Esophagus squamous epithelium (tissue), 5 donors: ENCODE results near the gene ECHS1. TPM values are rescaled to one million over a fixed set of nuclear protein-coding genes. Genes with fewer than 3 reads are reported as not detected.
A peak's percentile ranks its signal among the peaks of the same experiment; 100 is the strongest.
"Not testable (repeated sequence)": the region's sequence is repeated elsewhere in the genome, so short reads cannot be mapped to it uniquely, and the experiment has no call there.

ENCODE experiments used
- DNase-seq: peaks from one replicate; lab custom pipeline; 2025; lab: John Stamatoyannopoulos, UW
- H3K27ac ChIP-seq, 4 donors: fragments of 200-600 bp; sonication (generic); one replicate each; pipeline ENCODE4 v1.5.1; 2016 to 2019; ENCODE audit warnings: mild to moderate bottlenecking in 1 of 4
- H3K27me3 ChIP-seq, 4 donors: fragments of 200-600 bp; sonication (generic); 1 replicate in 3 of 4; 2 replicates in 1 of 4; pipeline versions ENCODE4 v1.5.1 to v1.6.0; 2017 to 2021; ENCODE audit warnings: antibody characterized with exemption in 1 of 4
- H3K36me3 ChIP-seq, 3 donors: fragments of 200-600 bp; sonication (generic); one replicate each; pipeline ENCODE4 v1.5.1; 2016 to 2019
- H3K4me1 ChIP-seq, 3 donors: fragments of 200-600 bp; sonication (generic); one replicate each; pipeline ENCODE4 v1.5.1; 2017 to 2019
- H3K4me3 ChIP-seq, 4 donors: fragments of 200-600 bp; sonication (generic); 1 replicate in 3 of 4; 2 replicates in 1 of 4; pipeline ENCODE4 v1.5.1; 2016 to 2019; ENCODE audit warnings: mild to moderate bottlenecking in 2 of 4, moderate library complexity in 1 of 4
- H3K9me3 ChIP-seq, 3 donors: fragments of 200-600 bp; sonication (generic); one replicate each; pipeline ENCODE4 v1.5.1; 2016 to 2019
- CTCF ChIP-seq, 6 experiments: fragments of 450-650 bp in 4 of 6; fragments of 200-600 bp in 2 of 6; sonication (generic) in 2 of 6; IDR thresholded peaks; one replicate each; pipeline ENCODE4 v1.5.1; 2016 to 2019; ENCODE audit warnings: antibody characterized with exemption in 6 of 6, mild to moderate bottlenecking in 4 of 6, moderate library complexity in 4 of 6
- POLR2A ChIP-seq, 4 donors: fragments of 450-650 bp; IDR thresholded peaks; one replicate each; pipeline ENCODE4 v1.6.1; 2017; ENCODE audit warnings: antibody characterized with exemption in 4 of 4, mild to moderate bottlenecking in 4 of 4, moderate library complexity in 3 of 4
- WGBS, 2 donors: methylation state at CpG; one replicate each; pipeline ENCODE4 v1.1.5; 2018; 5-methylcytosine and 5-hydroxymethylcytosine counted together
- intact Hi-C: fragments of 100-400 bp; cut with DNase I; formaldehyde crosslinking; loops from one replicate; pipeline ENCODE4 v1.15.0; 2022
- total RNA-seq, 4 donors: library from RNA; depleted of rRNA; stranded (reverse); fragments of >200 nt; gene quantifications; one replicate each; pipeline ENCODE4 v1.1.0, GENCODE V29; 2016
- donor health status: DM: yes; HTN: yes; CAD: no.

Gene ECHS1
- total RNA-seq, 4 donors from 2014 or later: 75.0 to 115 (median 99.2) TPM

GRCh38 chr10:133324198-133324792, 48.9 kb downstream of the ECHS1 start:
- 17 to 20% methylated on average over 1 of the region's 13 CpGs for WGBS, 2 donors
- DNase-seq: no peak
- Histone ChIP-seq H3K27ac (no peak overlapping the region), H3K27me3 (peaks cover 15 to 77% (median 33%) of the 10 kb centered on the region in 4 donors), H3K9me3 (no peaks in the 10 kb centered on the region), H3K36me3 (no peaks in the 10 kb centered on the region), H3K4me1 (peaks cover 13 to 34% (median 18%) of the 10 kb centered on the region in 3 donors), H3K4me3 (peak overlapping the region in 1 of 4 donors; percentile 32)
- TF ChIP-seq POLR2A (IDR thresholded peaks at IDR 0.05) (no peak), CTCF (IDR thresholded peaks at IDR 0.05) (no peak)
- intact Hi-C loops: no loop called here

- peaks cover 18 to 37% (median 23%) of the 10 kb centered on the region in 3 donors for H3K4me1 ChIP-seq
- peaks cover 15 to 65% (median 21%) of the 10 kb centered on the region in 4 donors for H3K27me3 ChIP-seq
- H3K36me3 ChIP-seq, H3K4me3 ChIP-seq, intact Hi-C loops, DNase-seq, H3K9me3 ChIP-seq, H3K27ac ChIP-seq: not testable (repeated sequence)
- 74 to 77% methylated on average over 11 to 12 of the region's 14 CpGs for WGBS, 2 donors
These were observed 51.0 kb downstream of the ECHS1 start for GRCh38 chr10:133322064-133322709.

- DNase-seq, H3K36me3 ChIP-seq, H3K9me3 ChIP-seq, intact Hi-C loops, H3K4me3 ChIP-seq, H3K27ac ChIP-seq: not testable (repeated sequence)
- peaks cover 7 to 53% (median 11%) of the 10 kb centered on the region in 4 donors for H3K27me3 ChIP-seq
- peaks cover 15 to 28% (median 21%) of the 10 kb centered on the region in 3 donors for H3K4me1 ChIP-seq
- WGBS, 2 donors: 96% methylated on average over 4 to 6 of the region's 6 CpGs
These were observed 52.2 kb downstream of the ECHS1 start for GRCh38 chr10:133320852-133321422.

- Histone ChIP-seq H3K36me3 (no peaks in the 10 kb centered on the region), H3K9me3 (no peaks in the 10 kb centered on the region), H3K27ac (no peak overlapping the region), H3K4me1 (peaks cover 5 to 12% (median 5%) of the 10 kb centered on the region in 3 donors), H3K27me3 (peaks cover 0 to 32% (median 0%) of the 10 kb centered on the region in 4 donors), H3K4me3 (peak overlapping the region; percentile 10 to 64 (median 32))
- intact Hi-C loops: no loop called here
- no peak for DNase-seq
- no CpG with 5 or more reads among the region's 51 CpGs for WGBS, 2 donors
- TF ChIP-seq POLR2A (IDR thresholded peaks at IDR 0.05): no peak
- TF ChIP-seq CTCF (IDR thresholded peaks at IDR 0.05): peak; percentile 58 to 78 (median 68)
These were observed 54.5 kb downstream of the ECHS1 start for GRCh38 chr10:133318494-133319127.

GRCh38 chr10:133316732-133317131, 56.4 kb downstream of the ECHS1 start:
- 83 to 100% methylated on average over 1 to 6 of the region's 7 CpGs for WGBS, 2 donors
- peaks cover 5 to 12% (median 5%) of the 10 kb centered on the region in 3 donors for H3K4me1 ChIP-seq
- TF ChIP-seq CTCF (IDR thresholded peaks at IDR 0.05) (no peak), POLR2A (IDR thresholded peaks at IDR 0.05) (no peak)
- H3K27ac ChIP-seq: no peak overlapping the region
- H3K9me3 ChIP-seq: no peaks in the 10 kb centered on the region
- H3K4me3 ChIP-seq: no peak overlapping the region
- H3K36me3 ChIP-seq: peaks cover 0 to 17% (median 0%) of the 10 kb centered on the region in 3 donors
- DNase-seq: no peak
- intact Hi-C loops: no loop called here
- H3K27me3 ChIP-seq: peaks cover 0 to 32% (median 0%) of the 10 kb centered on the region in 4 donors
